Stimulated activated naive CD8-positive, alpha-beta T cell treated with anti-CD3 and anti-CD28 coated beads, Interleukin-15, Interleukin-2, amounts not matched to agents 100 U/mL and 50 U/mL, for 24 hours (primary cell): ENCODE measurements around the gene NSL1.
A peak's percentile ranks its signal among the peaks of the same experiment; 100 is the strongest.
"Not testable (repeated sequence)": the region's sequence is repeated elsewhere in the genome, so short reads cannot be mapped to it uniquely, and the experiment has no call there.

Experiments
- ATAC-seq: fragments of 150-1000 bp; cut with Tn5 transposase; one replicate; pipeline ENCODE4 v1.10.0; 2021
- DNase-seq: peaks from one replicate; pipeline ENCODE4 v3.0.0; 2021

Gene NSL1

DNA sequence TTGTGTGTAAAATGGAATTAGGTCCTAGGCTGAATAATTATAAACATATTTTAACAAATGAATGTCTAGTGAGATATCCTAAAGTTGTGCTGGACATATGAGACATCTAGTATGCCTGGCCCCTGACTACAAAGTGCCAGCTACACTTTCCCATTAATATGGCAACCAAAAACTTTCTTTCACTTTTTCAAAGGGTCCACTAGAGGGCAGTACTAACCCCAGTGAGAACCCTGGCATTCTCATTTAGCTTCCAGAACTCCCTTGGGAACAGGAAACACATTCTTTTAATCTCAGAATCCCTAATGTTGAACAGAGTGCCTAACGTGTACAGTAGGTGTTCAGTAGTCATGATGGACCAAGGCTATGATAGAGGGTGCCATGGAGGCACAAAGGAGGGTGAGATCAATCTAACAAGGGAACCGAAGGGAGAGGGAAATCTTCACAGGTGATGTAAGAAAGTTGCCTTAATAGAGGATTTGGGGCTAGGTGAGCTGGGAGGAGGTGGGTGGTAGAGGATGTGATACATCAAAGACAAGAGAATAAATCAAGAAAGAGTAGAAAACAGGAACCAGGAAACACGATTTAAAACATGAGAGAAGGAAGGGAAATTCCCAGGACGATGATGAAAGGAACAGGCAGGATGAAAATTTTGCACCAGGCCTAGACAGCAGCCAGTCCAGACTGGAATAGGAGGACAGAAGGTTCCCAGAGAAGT lies 41.6 kb downstream of the NSL1 start:
- ATAC-seq, result peak; percentile 23
- DNase-seq, result no peak

DNA sequence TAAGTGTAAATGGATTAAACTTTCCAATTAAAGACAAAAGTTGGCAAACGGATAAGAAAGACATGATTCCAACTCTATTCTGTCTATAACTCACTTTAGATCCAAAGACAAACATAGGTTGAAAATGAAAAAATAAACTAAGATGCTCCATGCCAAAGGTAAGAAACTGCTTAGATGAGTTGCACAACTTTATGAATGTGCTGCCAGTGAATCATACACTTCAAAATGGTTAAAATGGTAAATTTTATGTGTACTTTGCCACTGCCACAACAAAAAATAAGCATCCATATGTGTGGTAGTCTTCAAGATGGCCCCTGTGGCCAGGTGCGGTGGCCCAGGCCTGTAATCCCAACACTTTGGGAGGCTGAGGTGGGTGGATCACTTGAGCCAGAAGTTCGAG lies 45.0 kb downstream of the NSL1 start:
- DNase-seq (no peak), ATAC-seq (no peak)

DNA sequence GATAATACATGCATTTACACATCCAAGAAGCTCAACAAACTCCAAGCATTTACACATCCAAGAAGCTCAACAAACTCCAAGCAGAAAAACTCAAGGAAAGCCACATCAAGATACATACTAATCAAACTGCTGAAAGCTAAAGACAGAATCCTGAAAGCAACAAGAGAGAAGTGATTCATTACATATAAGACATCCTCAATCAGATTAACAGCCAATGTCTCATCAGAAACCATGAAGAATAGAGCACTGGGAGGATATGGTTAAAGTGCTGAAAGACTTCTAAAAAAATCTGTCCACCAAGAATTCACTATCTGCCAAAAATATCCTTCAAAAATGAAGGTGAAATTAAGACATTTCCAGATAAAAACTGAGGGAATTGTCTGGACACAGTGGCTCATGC lies 46.3 kb downstream of the NSL1 start:
- DNase-seq, result no peak
- no peak for ATAC-seq

DNA sequence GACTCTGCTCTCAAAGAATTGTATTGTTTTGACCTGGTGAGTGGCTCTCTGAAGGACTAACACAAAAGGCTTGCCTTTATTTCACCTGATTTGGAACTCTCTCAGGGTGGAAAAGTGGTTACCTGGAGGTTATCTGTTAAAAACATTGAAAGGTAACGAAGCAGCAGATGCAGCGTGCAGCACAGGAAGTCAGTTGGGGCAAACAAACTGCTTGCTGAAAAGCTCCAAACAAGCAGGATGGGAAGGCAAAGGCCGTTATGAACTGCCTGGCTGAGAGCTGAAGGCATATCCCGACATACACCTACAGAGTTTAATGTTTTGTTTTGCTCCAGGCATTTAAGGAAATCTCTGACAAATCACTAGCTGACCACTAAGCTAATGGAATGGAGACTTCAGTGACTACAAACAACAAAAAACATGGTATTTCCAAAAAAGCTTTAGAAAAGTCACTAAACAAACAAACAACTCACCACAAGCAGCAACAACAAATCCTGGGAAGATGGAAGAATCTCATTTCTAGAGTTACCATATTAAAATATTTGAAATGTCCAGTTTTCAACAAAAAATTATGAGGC lies 47.6 kb downstream of the NSL1 start:
- no peak for ATAC-seq
- no peak for DNase-seq

DNA sequence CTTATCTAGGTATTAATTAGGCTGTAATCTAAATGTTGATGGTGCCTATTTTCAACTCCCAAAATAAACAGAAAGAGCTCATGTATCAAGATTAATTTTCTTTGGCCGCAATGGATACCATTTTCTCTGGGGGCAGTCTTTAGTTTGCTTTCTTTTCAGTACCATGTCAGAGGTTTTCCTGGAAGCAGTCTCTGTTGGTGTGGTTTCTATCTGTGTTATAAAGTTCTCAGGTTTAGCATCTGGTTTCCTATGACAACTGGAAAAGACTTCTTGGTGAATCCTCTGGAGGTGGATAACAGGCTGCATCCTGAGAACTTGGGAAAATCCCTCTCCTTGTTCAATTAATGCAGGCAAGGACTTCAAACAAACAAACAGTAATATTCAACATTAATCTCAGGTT lies 53.2 kb downstream of the NSL1 start:
- DNase-seq (no peak), ATAC-seq (peak; percentile 36)

DNA sequence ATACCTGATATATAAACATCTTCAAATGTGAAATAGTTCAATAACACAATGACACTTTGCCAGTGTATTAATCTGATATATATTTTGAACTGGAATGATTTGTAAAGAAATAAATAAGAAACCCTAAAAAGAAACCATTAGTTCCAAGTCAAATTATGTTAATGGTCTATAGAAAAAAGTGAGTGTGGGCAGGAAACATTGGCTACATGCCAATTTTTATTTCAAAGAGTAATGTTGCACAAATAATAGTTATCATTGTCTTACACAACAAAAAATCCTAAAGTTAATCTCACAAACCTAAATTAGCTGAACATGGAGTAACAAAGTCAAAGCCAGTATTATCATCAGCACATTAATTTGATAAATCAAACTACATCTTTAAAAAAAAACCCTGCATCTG lies 54.0 kb downstream of the NSL1 start:
- no peak for ATAC-seq

DNA sequence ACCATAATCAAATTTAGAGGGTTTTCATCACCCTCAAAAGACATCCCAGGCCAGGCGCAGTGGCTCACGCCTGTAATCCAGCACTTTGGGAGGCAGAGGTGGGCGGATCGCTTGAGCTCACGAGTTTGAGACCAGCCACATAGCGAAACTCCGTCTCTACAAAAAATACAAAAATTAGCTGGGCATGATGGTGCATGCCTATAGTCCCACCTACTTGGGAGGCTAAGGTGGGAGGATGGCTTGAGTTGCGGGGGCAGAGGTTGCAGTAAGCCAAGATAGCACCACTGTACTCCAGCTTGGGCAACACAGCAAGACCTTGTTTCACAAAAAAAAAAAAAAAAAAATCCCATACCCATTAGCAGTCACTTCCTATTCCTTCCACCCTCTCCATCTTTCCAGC lies 58.5 kb downstream of the NSL1 start:
- DNase-seq (no peak), ATAC-seq (no peak)

More for the DNA sequence above, 54.0 kb downstream of the NSL1 start:
- DNase-seq, result no peak

DNA sequence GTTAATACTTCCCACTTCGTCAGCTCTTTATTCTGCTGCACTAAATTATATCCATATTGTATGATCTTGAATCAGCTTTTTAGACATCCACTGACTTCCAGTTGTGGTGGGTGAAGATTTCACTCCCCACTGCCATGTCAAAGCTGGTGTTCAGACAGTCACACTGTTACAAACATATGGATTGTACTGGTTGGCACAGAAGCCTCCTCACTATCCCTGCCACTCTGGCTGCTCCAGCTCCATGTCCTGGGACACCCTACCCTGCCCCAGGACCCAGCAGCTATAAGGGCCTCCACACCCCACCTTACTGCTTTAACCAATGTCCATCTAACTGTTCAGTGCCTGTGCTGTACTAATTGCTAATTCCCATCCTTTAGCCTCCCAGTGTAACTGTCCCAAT lies 59.9 kb downstream of the NSL1 start:
- DNase-seq (no peak), ATAC-seq (no peak)

DNA sequence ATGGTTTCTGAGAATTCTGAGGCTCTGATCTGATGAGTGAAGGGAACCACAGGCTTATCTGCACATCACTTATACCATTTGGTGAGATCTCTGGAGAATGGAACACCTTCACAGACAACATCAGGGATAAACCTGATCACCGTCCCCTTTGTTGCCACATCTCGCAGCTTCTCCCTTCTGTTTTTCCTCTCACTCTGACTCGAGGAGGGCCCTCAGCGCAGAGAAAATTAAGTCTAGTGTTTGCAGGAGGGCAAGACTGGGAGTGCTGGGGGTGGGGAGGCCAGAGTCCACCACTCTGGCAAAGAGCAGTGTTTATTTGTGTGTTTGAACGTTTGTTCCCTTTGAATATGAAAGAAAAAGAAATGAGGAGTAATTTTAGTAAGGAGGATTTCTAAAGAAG lies 63.0 kb downstream of the NSL1 start:
- ATAC-seq (no peak), DNase-seq (no peak)

DNA sequence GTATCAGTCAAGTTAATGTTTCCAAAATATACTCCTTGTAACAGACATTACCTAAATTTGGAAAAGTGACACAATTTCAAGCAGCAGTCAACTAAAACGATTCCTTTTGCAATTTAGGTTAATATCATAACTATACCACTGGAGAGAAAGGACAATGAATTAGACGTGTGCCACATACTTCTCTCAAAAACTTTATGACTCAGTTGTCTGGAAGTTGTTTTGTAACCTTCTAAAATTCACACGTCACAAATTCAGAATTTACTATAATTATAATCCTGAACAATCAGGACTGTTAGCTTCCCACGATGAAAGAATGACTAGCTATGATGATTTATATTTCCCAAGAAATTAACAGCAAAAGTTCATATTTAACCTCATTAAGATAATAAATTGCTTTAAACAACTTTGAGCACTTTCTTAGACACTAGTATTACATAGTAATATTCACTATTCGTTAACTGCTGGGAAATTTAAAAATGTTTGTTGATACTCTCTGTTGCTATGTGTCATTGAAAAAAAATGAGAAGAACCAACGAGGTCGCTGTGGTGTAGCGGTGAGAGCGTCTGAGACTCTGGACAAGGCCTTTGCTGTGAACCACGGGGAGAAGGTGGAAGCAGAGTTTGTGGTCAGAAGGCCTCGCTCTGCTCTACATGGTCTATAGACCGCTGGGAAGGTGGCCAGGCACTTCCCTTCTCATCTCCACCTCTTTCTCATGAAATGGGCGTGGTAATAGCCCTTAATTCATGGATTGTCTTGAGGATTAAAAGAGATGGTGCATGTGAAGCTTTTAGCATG lies 64.0 kb downstream of the NSL1 start:
- ATAC-seq (peak; percentile 55), DNase-seq (no peak)

DNA sequence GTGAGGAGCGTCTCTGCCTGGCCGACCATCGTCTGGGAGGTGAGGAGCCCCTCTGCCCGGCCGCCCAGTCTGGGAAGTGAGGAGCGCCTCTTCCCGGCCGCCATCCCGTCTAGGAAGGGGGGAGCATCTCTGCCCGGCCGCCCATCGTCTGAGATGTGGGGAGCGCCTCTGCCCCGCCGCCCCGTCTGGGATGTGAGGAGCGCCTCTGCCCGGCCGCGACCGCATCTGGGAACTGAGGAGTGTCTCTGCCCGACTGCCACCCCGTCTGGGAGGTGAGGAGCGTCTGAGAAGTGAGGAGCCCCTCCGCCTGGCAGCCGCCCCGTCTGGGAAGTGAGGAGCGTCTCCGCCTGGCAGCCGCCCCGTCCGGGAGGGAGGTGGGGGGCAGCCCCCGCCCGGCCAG lies 66.9 kb downstream of the NSL1 start:
- DNase-seq, ATAC-seq: not testable (repeated sequence)

DNA sequence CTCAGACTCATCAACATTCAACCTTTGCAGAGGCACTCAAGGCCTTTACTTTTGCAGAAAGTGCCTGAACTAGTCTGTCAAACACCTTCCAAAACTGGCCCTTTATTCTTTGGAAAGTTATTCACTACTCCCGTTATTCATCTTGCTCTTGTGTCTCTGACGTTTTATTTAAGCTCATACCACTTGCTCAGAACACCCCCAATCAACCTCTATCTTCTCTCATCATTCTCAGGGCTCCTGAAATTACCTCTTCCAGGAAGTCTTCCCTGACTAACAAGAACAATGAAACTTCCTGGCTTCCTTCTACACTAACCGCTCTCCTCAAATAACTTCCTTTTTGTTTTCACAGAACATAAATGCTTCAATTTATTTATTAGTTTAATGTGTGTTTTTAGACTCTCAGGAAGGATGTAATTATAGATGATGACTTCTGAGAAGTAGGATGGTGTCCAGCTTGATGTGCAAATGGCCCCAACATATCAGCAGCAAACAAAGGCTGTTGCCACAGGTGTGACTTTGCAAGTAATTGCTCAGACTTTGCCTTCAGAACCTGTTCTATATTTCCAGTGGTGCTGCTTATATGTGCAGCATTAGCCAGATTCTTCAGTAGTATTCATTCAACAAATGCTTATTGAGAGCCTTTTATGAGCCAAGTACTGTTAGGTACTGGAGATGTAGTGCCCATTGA lies 69.2 kb downstream of the NSL1 start:
- DNase-seq, result no peak
- ATAC-seq, result peak; percentile 19

DNA sequence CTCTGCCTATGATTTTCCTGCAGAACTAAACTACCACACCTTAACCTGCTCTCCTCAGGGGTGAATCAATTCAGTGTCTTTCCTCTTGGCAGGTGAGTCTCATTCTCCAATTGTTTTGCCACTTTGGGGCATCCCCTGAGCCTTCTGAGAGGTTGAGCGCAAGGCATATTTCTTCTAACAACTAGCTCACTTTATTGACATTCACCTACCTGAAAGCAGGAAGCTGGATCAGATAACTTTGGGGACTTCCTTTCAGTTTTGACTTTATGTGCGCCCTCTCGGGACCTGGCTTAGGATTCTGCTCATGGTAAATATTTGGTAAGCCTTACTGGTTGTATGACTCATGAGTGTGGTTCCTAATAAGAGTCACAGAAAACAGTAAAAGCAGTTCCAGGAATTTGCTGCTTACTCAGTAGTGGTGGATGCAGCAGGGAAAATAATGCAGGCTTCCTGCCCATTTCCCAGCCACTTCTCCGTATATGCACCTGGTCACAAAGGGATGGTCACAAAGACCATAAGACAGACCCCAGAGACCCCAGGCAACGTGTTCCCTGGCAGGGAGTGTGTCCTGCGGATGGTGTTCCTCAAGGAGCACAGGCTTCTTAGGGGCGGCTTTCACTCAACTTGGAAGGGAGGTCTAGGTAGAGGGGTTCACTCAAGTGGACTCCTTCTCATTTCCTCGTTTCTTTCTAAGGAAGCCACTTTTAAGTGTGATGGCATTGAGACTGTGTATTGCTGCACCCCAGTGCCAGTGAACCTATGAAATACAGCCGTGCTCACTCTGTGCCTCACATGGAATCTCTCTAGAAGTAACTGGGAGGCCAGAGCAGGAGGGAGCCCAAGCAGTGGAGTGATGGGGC lies 70.0 kb downstream of the NSL1 start:
- peak; percentile 90 for ATAC-seq
- DNase-seq, result peak; percentile 30

DNA sequence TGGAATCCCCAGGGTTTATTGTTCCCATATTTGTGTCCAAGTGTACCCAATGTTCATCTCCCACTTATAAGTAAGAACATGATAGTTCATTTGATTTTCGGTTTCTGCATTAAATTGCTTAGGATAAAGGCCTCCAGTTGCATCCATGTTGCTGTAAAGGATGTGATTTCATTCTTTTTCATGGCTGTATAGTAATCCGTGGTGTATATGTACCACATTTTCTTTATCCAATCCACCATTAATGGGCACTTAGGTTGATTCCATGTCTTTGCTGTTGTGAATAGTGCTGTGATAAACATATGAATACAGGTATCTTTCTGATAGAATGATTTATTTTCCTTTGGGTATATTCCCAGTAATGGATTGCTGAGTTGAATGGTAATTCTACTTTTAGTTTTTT lies 71.9 kb downstream of the NSL1 start:
- DNase-seq (no peak), ATAC-seq (no peak)

DNA sequence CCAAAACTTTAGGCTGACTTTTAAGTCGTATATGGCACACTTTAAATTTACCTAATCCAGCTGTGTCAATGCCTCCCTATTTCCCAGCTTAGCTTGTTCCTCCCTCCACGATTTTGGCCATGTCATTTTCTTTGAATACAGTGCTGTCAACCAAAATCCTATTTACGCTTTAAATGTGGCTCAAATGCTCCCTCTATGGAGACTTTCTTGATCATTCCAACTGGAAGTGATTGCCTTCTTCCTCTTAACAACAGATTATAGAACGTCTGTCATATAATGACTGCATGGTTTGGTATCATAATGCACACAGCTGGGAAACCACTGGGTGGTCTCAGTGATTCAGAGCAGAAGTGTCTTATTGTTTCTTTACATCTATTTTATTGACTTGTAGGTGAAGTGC lies 73.1 kb downstream of the NSL1 start:
- no peak for DNase-seq
- no peak for ATAC-seq

DNA sequence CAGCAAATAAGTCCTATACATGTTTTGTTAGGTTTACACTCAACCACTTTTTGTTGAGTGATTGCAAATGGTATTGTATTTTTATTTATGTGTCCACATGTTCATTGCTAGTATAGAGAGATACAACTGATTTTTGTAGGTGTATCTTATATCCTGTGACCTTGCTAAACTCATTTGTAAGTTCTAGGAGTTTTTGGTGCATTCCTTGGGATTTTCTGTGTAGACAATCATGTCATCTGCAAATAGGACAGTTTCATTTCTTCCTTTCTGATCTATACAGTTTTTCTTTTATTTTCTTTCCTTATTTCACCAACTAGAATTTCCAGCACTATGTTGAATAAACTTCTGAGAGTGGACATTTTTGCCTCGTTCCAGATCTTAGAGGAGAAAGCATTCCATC lies 75.4 kb downstream of the NSL1 start:
- DNase-seq (no peak), ATAC-seq (no peak)

DNA sequence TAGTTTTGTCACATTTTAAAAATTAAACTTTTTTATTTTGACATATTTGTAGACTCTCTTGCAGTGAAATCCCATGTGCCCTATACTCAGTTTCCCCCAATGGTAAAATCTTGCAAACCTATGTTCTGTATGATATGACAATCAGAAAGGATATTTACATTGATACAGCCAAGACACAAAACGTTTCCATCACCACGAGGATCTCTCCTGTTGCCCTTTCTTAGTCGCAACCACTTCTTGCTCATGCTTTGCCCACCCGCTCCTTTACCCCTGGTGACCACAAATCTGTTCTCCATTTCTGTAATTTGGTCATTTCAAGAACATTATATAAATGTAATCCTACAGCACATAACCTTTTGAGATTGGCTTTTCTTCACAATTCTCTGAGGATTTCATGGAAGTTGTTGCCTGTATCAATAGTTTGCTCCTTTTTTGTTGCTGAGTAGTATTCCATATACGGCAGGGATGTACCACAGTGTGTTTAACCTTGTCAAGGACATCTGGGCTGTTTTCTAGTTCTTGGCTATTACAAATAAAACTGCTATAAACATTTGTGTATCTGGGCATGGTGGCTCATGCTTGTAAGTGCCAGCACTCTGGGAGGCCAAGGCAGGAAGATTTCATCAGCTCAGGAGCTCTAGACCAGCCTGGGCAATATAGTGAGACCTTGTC lies 78.0 kb downstream of the NSL1 start:
- DNase-seq (no peak), ATAC-seq (peak; percentile 44)

DNA sequence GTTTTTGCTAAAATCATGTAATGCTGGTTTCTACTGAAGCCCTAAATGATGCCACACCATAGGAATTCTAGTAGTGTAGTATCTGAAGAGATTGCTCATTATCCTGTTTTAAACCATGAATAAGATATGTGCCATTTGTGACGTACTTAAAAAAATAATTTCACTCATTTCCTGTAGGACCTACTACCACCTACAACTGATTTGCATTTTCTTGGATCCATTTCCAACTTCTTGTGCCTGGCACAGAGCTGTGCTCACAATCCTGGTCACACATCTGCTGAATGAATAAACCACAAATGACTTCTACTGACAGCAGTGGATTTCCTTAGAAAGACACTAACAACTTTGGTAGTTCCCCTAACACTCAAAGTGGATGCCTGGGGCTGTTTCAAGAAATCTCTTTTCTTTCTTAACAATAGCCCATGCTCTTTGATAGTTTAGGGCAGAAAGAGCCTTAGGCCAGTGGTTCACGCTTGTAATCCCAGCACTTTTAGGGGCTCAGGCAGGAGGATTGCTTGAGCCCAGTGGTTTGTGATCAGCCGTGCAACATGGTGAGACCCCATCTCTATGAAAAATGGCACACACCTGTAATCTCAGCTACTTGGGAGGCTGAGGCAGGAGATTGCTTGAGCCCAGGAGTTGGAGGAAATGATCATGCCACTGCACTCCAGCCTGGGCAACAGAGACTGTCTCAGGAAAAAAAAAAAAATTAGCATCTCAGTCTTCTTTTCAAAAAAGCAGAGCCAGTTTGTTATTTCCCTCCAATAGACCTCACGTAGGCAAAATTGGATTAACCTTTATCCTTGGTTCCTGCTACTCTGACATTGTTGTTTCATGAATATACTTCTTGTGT lies 78.9 kb downstream of the NSL1 start:
- no peak for DNase-seq
- ATAC-seq, result peak; percentile 88

DNA sequence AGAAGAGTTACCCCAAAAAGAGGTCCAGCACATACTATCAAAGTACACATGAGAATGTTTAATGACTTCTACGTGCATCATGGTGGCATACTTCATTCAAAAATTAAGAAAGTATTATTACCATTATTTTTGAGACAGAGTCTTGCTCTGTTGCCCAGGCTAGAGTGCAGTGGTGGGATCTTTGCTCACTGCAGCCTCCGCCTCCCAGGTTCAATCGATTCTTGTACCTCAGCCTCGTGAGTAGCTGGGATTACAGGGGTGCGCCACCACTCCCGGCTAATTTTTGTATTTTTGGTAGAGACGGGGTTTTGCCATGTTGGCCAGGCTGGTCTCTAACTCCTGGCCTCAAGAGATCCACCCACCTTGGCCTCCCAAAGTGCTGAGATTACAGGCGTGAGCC lies 79.6 kb downstream of the NSL1 start:
- DNase-seq, result not testable (repeated sequence)

DNA sequence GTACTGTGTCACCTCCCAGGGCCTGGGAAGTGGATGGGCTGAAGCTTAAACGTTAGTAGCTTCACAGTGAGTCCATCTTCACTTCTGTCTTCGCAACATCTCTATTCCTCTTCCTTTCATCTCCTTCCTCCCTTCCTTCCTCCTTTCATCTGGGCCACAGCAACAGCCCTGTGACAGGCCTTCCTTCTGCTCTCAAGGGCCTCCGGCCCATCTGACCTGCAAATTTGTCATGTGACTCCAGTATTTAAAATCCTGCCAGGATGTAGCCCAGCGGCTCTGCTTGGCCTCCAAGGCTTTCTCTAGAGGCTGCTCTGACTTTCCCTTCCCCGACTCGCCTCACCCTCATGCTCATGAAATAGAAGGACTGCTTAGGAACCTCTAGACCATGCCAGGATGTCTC lies 81.0 kb downstream of the NSL1 start:
- DNase-seq, result no peak

More for the DNA sequence above, 79.6 kb downstream of the NSL1 start:
- ATAC-seq, result not testable (repeated sequence)

More for the DNA sequence above, 81.0 kb downstream of the NSL1 start:
- no peak for ATAC-seq
